HepG2 (cell line): ENCODE results near the gene TMEM44. TPM values are rescaled to one million over a fixed set of nuclear protein-coding genes. Genes with fewer than 3 reads are reported as not detected.

Source experiments
- CAMTA2 ChIP-seq: sonication (generic); formaldehyde crosslinking; IDR thresholded peaks from 2 replicates; pipeline ENCODE4 v1.4.0; 2020; ENCODE audit warnings: mild to moderate bottlenecking, missing genetic modification reagents, borderline replicate concordance
- GMEB1 ChIP-seq: sonication (generic); formaldehyde crosslinking; IDR thresholded peaks from 2 replicates; pipeline ENCODE4 v1.5.1; 2020; ENCODE audit warnings: missing genetic modification reagents, mild to moderate bottlenecking, borderline replicate concordance
- MAFK ChIP-seq, 2 experiments: IDR thresholded peaks in 1 of 2; conservative IDR thresholded peaks in 1 of 2; 2 replicates each; pipeline ENCODE4 v1.6.1; 2011; ENCODE audit warnings: improper control_type of control experiment in 2 of 2, low read length in 2 of 2
- MAZ ChIP-seq, 2 experiments: sonication (generic) in 1 of 2; formaldehyde crosslinking in 1 of 2; IDR thresholded peaks; 2 replicates each; pipeline versions ENCODE4 v1.5.0 to v1.6.1; 2012 to 2020; ENCODE audit warnings: low read depth in 2 of 2, mild to moderate bottlenecking in 2 of 2, borderline replicate concordance in 1 of 2, improper control_type of control experiment in 1 of 2, low read length in 1 of 2, missing genetic modification reagents in 1 of 2, moderate library complexity in 1 of 2
- MXI1 ChIP-seq: IDR thresholded peaks from 3 replicates; pipeline ENCODE4 v1.6.1; 2012; ENCODE audit warnings: low read depth, low read length, inconsistent platforms, borderline replicate concordance
- NR2F1 ChIP-seq, 2 experiments: fragments of 450-650 bp in 1 of 2; formaldehyde crosslinking in 1 of 2; IDR thresholded peaks; 2 replicates each; pipeline versions ENCODE4 v1.5.0 to v1.6.1; 2016 to 2020; ENCODE audit warnings: mild to moderate bottlenecking in 1 of 2, missing compliant biosample characterization in 1 of 2, missing genetic modification reagents in 1 of 2, moderate library complexity in 1 of 2
- NR3C1 ChIP-seq: sonication (generic); formaldehyde crosslinking; IDR thresholded peaks from 2 replicates; pipeline ENCODE4 v1.4.0; 2020; ENCODE audit warnings: missing genetic modification reagents
- PRMT3 ChIP-seq: sonication (generic); formaldehyde crosslinking; IDR thresholded peaks from 2 replicates; pipeline ENCODE4 v1.8.1; 2022; ENCODE audit warnings: low read depth, mild to moderate bottlenecking, moderate library complexity, missing genetic modification reagents, borderline replicate concordance
- ZNF230 ChIP-seq: sonication (generic); formaldehyde crosslinking; IDR thresholded peaks from 2 replicates; pipeline ENCODE4 v1.4.0; 2020; ENCODE audit warnings: mild to moderate bottlenecking, missing genetic modification reagents
- ZNF232 ChIP-seq: sonication (generic); formaldehyde crosslinking; IDR thresholded peaks from 2 replicates; pipeline ENCODE4 v1.4.0; 2020; ENCODE audit warnings: missing genetic modification reagents, borderline replicate concordance
- ZNF296 ChIP-seq: sonication (generic); formaldehyde crosslinking; conservative IDR thresholded peaks from 2 replicates; pipeline ENCODE4 v1.5.0; 2020; ENCODE audit warnings: mild to moderate bottlenecking, missing genetic modification reagents
- ZNF33A ChIP-seq: sonication (generic); formaldehyde crosslinking; IDR thresholded peaks from 2 replicates; pipeline ENCODE4 v1.5.1; 2020; ENCODE audit warnings: missing genetic modification reagents, mild to moderate bottlenecking, moderate library complexity, borderline replicate concordance
- ZNF556 ChIP-seq: sonication (generic); formaldehyde crosslinking; IDR thresholded peaks from 2 replicates; pipeline ENCODE4 v1.4.0; 2020; ENCODE audit warnings: mild to moderate bottlenecking, missing genetic modification reagents, borderline replicate concordance
- ZNF563 ChIP-seq: sonication (generic); formaldehyde crosslinking; IDR thresholded peaks from 2 replicates; pipeline ENCODE4 v1.8.0; 2022; ENCODE audit warnings: mild to moderate bottlenecking, moderate library complexity, missing genetic modification reagents
- ZNF646 ChIP-seq: sonication (generic); formaldehyde crosslinking; IDR thresholded peaks from 2 replicates; pipeline ENCODE4 v1.9.0; 2021; ENCODE audit warnings: mild to moderate bottlenecking, missing genetic modification reagents
- ZNF674 ChIP-seq: sonication (generic); formaldehyde crosslinking; IDR thresholded peaks from 2 replicates; pipeline ENCODE4 v1.5.0; 2020; ENCODE audit warnings: low read depth, mild to moderate bottlenecking, missing genetic modification reagents
- polyA plus RNA-seq, 8 experiments: library from polyadenylated mRNA; depleted of rRNA in 3 of 8; stranded (reverse) in 7 of 8; unstranded in 1 of 8; fragments of >200 nt; fragmentation: Illumina TruSeq in 4 of 8; extraction: Trizol in 4 of 8; gene quantifications; 2 replicates each; pipeline versions ENCODE4 v1.2.1 to v1.2.3, GENCODE V29; 2011 to 2016; ENCODE audit warnings: low read depth in 4 of 8, missing spikeins in 1 of 8, mixed read lengths in 1 of 8; ENCODE audit not compliant: insufficient read depth in 1 of 8
- total RNA-seq, 5 experiments: library from RNA; depleted of rRNA; stranded (reverse); fragments of >200 nt; fragmentation: Illumina TruSeq; extraction: Trizol; gene quantifications; 2 replicates each; pipeline ENCODE4 v1.2.3, GENCODE V29; 2016; ENCODE audit warnings: low read depth in 1 of 5

Gene TMEM44
- total and polyA plus RNA-seq, 2 of the 13 experiments (the other 11 are each of a cell fraction or from before 2014, with no cell fraction given) = 7.3 to 13.8 TPM

DNA sequence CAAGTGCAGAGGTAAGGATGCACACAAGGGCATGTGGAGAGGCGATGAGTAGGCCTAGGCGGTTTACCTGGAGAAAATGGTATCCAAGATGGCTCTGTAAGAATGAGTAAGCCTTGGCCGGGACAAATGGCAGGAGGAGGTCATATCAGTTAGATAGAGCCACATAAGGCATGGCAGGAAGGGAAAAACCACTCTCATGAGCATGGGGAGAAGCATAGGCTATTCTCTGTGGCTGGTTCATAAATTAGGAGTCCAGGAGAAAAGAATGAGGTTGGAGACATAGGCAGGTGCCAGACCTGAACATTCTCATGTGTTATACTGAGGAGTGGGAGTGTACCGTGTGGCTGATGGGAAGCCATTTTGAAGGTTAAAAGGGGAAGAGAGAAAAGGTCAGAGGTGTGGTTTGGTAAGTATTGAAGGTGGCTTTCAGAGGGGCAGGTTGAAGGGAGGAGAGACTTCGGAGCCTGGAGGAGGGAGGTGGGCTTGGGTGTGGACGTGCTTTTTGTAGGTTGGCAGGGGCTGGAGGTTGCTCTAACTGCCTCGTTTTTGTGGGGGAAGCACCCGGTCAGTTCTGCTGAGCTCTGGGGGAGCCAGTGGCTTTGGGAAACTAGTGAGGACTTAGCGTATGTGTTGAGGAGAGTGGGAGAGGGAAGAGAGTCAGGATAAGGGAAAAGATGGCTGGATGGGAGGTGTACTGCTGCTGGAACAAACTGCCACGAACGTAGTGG is 47.8 kb upstream of the TMEM44 start (continued):
- TF ChIP-seq ZNF646 (no peak), ZNF232 (CRISPR knock-in tag) (no peak), CAMTA2 (CRISPR knock-in tag) (no peak), MAZ (IDR thresholded peaks at IDR 0.05; ENCODE audit: borderline replicate concordance, low read depth, low read length) (no peak), MAZ (CRISPR knock-in tag; IDR thresholded peaks at IDR 0.05; ENCODE audit: low read depth) (no peak), ZNF33A (CRISPR knock-in tag) (no peak), ZNF674 (CRISPR knock-in tag) (no peak), NR2F1 (CRISPR knock-in tag; IDR thresholded peaks at IDR 0.05) (no peak), GMEB1 (CRISPR knock-in tag) (no peak), ZNF556 (CRISPR knock-in tag) (no peak), ZNF563 (CRISPR knock-in tag) (no peak), MXI1 (no peak), NR3C1 (CRISPR knock-in tag) (no peak), ZNF296 (CRISPR knock-in tag) (no peak), PRMT3 (CRISPR knock-in tag) (no peak), ZNF230 (CRISPR knock-in tag) (no peak), MAFK (conservative IDR thresholded peaks at IDR 0.05 in 1 of 2, IDR thresholded peaks at IDR 0.05 in 1 of 2; ENCODE audit: low read length in 2 of 2) (no peak)
